HG03439 (cell line): ENCODE measurements around the gene S100A14.
A peak's percentile ranks its signal among the peaks of the same experiment; 100 is the strongest.
"Not testable (repeated sequence)": the region's sequence is repeated elsewhere in the genome, so short reads cannot be mapped to it uniquely, and the experiment has no call there.

Experiments used
- ATAC-seq: cut with Tn5 transposase; IDR thresholded peaks from one replicate; pipeline ENCODE4 v1.9.1; 2021; ENCODE audit warnings: mild to moderate bottlenecking, moderate library complexity; ENCODE audit not compliant: unreplicated experiment

Gene S100A14

DNA sequence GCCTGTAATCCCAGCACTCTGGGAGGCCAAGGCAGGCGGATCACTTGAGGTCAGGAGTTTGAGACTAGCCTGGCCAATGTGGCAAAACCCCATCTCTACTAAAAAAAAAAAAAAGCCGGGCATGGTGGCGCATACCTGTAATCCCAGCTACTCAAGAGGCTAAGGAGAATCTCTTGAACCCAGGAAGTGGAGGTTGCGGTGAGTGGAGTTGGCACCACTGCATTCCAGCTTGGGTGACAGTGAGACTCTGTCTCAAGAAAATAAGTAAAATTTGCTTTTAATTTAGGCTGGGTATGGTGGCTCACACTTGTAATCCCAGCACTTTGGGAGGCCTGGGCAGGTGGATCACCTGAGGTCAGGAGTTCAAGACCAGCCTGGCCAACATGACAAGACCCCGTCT is 24.1 kb upstream of the S100A14 start:
- not testable (repeated sequence) for ATAC-seq

- no peak for ATAC-seq
Observed at GRCh38 chr1:153639280-153639679, 23.2 kb upstream of the S100A14 start.

- no peak for ATAC-seq
Observed at GRCh38 chr1:153638261-153638660, 22.1 kb upstream of the S100A14 start.

GRCh38 chr1:153636312-153636711 is 20.2 kb upstream of the S100A14 start:
- ATAC-seq: no peak

DNA sequence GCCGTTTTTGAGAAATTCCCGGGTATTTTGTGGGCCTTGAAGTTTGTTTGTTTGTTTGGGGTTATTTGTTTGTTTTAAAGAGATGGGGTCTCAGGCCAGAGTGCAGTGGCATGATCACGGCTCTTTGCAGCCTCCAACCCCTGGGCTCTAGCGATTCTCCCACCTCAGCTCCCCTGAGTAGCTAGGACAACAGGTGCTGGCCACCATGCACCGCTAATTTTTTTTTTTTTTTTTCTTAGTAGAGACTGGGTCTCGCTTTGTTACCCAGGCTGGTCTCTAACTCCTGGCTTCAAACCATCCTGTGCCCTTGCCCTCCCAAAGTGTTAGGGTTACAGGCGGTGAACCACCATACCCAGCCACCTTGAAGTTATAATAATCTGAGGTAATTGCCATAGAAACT is 19.7 kb upstream of the S100A14 start:
- ATAC-seq: no peak

DNA sequence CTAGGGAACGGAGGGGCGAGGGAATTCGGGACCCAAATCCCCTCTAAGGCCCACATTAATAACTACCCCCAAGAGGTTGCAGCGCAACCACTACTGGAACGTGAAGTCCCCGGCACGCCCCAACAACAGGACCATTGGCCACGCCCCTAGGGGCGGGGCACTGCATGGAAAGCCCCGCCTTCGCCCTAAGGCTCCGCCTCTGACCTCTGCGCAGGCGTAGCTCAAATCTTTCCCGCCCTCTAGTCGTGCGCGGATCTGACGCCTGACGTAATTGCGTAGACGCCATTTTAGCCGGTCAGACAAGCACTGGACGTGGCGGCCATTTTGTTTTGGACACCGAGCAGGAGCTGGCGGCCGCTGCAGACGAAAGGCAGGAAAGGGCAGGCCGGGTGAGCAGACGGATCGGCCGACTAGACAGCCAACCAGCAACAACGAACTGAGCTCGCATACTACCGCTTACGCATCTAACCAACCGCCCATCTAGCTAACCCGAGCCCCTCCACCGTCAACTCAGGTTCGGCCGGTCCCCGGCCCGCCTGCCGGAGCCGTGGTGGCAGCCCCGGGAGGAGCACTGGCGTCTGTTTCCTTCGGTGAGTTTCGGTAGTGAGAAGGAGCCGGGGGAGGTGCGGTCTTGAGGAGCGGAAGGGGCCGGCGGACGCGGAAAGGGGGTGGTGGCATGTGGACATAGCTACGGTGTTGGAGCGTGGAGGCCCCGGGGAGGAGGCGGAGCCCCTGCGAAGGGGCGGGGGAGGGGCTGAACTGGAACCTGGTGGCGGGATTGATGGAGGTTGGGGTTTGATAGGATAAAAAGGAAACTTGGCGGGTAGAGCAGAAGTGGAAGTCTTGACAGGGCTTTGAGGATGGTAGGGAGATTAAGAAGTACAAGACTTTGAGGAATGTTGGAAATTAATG is 17.9 kb upstream of the S100A14 start, which contains the start of gene CHTOP:
Gene CHTOP (plus strand): TSS at position 313 of the 912 bp plus-strand sequence. CDS start 2,523 bp downstream, outside the sequence.
- peak; percentile 90 for ATAC-seq

DNA sequence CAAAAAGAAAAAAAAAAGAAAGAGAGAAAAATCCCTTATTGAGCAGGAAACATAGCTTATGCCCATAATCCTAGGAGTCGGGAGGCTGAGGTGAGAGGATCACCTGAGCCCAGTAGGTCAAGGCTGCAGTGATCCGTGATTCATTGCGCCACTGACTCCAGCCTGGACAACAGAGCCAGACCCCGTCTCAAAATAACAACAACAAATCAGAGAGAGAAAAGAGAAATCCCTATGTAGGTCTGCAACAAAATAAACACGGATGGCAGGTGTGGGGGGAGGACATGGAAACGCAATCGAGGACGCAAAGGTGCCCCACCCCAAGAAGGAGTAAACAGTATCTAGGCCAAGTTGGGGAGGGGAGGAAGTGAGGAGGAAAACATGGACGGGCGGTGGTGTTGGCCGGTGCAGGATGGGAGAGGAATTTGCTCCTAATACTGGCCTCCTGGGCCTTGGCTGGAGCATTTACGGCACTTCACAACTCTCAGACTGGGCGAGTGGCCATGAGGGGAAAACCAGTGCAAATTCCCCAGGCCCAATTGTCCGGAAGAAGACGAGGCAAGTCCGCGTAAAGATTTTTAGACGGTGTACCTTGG is 17.1 kb upstream of the S100A14 start:
- ATAC-seq: no peak

- ATAC-seq: no peak
Observed at GRCh38 chr1:153631047-153632022, 15.2 kb upstream of the S100A14 start.

DNA sequence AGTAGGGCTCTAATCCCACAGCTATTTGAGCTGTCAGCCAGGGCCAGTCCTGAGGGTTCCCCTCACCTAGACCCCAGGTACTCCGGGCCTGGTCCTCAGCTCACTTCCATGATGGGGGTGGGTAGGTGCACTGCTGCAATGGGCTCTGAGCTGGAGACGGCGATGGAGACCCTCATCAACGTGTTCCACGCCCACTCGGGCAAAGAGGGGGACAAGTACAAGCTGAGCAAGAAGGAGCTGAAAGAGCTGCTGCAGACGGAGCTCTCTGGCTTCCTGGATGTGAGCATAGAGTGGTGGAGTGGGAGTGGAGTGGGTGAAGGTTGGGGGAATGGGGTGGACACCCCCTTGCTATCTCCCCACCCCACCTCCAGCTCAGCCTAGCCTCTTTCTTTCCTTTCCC is 14.3 kb upstream of the S100A14 start:
- no peak for ATAC-seq

DNA sequence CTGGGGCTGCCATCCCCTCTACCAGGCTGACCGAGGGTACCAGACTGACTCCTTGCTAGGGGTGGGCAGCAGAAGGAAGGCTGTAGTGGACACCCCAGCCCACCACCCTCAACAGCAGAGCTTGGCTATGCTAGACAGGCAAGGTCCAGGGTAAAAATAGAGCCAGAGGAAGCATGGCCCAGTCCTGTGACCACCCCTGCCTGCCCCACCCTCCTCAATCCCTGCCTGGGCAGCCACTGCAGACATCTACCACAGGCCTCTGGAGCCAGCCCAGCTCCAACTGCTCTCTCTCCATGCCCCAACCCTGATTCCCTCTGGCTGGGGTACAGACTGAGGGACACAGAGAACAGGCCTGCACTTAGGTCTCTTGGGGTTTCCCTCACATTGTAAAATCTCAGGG is 13.8 kb upstream of the S100A14 start:
- no peak for ATAC-seq

- no peak for ATAC-seq
Observed at GRCh38 chr1:153629343-153629665, 13.2 kb upstream of the S100A14 start.

- no peak for ATAC-seq
Observed at GRCh38 chr1:153628638-153629342, 12.7 kb upstream of the S100A14 start.

- ATAC-seq: no peak
Observed at GRCh38 chr1:153627715-153628626, 11.8 kb upstream of the S100A14 start, which contains the start of gene S100A1. Gene S100A1 (plus strand): TSS chr1:153628434. CDS start chr1:153630522, 2,088 bp downstream.

DNA sequence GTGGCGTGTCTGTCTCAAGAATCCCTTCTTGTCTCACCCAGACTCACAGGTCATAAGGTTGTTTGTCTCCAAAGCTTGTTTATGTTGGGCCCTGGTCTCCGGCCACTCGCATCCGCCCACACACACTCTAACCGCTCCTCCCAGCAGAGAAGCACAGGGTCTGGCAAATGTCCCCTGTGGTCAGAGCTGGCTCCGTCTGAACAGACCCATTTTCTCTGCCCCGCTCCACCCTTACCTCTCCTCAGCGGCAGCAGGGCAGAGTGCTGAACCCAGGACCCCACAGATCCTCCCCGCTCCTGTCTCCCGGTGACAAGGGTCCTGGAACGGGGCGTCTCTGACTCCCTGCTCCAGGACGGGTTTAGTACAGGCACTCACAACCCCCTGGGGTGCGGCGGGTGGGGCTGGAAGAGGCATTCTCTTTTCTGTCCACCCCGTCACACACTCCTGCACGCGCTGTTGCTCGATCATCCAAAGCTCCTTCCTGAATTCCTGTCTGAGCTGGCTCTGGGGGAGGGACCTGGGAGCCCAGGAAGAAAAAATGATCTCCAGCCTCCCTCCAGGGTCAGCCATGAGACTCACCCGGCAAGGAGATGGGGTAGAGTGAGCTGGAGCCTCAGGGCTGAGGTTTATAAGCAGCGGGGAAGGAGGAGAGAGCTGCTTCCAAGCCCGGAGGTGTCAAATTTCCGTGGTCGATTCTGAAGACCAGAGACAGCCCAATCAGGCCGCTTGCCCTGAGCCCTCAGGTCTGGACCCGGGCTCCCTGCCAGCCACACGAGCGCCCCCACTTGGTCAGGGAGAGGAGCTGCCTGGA is 11.0 kb upstream of the S100A14 start, which contains the start of gene S100A13:
Gene S100A13 (minus strand): TSS at position 602 of the 811 bp plus-strand sequence. CDS start 1,033 bp downstream, outside the sequence.
- no peak for ATAC-seq

GRCh38 chr1:153626477-153626903 is 10.4 kb upstream of the S100A14 start:
- ATAC-seq: no peak

GRCh38 chr1:153624965-153625611 is 9.0 kb upstream of the S100A14 start:
- no peak for ATAC-seq

DNA sequence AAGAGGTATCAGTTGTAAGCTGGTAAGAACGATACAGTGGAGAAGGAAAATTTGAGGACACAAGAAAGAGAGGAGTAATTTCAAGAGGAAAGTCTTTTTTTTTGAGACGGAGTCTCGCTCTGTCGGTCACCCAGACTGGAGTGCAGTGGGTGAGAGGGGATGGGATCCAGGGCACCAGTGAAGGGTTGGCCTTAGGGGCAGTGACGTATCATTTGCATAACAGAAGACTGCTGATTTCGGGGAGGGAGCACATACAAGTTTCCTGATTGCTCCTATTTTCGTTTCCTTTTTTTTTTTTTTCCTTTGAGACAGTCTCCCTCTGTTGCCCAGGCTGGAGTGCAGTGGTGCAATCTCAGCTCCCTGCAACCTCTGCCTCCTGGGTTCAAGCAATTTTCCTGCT is 7.0 kb upstream of the S100A14 start:
- no peak for ATAC-seq

DNA sequence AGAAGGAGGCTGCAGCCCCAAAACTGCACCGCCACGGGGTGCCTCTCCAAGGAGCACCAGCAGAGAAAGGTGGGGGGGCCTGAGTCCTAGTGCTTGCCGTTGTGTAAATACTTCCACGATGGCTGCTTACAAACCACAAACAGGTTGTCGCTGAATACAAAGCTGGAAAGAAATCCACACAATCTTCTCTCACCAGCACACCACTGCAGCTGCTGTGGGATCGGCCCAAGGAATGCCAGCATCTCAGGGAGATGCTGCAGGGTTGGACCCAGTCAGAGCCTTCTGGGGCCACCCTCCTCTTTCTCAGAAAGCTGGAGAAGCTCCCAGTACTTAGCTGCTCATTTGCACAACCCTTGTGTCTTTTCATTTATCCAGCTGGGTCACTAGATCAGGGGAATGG is 3.0 kb upstream of the S100A14 start:
- ATAC-seq: no peak
